IPS-11a (cell line): ENCODE results near the gene OGFOD3.
A peak's percentile ranks its signal among the peaks of the same experiment; 100 is the strongest.
"Not testable (repeated sequence)": the region's sequence is repeated elsewhere in the genome, so short reads cannot be mapped to it uniquely, and the experiment has no call there.

Experiments used
- H3K4me3 ChIP-seq: one replicate; pipeline ENCODE4 v1.5.1; 2013; ENCODE audit warnings: low read depth, low read length, control low read depth

The OGFOD3 gene

GRCh38 chr17:82375359-82376041, 42.9 kb downstream of the OGFOD3 start:
- H3K4me3 ChIP-seq: no peak overlapping the region

GRCh38 chr17:82374626-82375331, 43.6 kb downstream of the OGFOD3 start:
- no peak overlapping the region for H3K4me3 ChIP-seq

- no peak overlapping the region for H3K4me3 ChIP-seq
These were observed 44.4 kb downstream of the OGFOD3 start for GRCh38 chr17:82373731-82374625.

DNA sequence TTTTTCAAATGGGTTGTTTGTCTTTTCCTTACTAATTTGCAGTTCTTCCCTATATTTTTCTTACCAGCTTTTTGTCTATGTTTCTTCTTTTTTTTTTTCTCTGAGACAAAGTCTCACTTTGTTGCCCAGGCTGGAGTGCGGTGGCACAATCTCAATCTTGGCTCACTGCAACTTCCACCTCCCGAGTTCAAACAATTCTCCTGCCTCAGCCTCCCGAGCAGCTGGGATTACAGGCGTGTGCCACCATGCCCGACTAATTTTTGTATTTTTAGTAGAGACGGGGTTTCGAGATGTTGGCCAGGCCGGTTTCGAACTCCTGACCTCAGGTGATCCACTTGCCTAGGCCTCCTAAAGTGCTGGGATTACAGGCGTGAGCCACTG, 45.3 kb downstream of the OGFOD3 start:
- H3K4me3 ChIP-seq: not testable (repeated sequence)

DNA sequence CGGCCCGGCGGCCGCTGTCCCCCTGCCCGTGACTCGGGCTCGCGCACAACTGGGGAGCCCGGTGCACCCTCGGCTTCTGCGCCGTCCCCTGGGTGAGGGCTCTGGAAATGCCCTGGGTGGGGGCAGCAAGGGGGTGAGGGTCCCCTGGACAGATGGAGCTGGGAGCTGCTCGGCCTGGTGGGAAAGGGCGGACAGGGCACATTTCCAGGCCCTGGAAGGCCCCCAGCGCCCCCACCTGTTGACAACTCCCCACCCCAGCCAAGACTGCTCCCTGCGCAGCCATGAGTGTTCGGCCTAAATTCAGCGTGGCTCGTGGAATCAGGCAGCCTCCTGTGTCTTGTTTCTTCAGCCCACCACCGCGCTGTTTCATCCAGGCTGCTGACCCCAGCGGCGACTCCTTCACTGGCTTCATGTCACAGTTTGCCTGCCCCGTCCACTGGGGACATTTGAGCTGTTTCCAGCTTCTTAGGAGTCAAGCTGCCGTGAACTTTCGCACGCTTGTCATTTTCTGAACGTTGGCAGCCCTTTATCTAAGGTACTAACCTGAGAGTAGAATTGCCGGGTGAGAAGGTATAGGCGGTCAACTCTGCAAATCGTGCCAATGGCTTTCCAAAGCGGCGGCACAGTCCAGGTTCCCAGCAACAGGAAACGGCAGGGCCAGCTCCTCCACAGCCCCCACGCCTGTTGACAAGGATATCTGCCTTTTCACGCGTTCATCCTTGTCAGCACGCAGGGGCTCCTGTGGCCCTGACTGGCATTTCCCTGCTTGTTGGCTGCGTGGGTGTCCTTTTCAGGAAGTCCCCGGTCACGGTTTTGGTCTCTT, 45.9 kb downstream of the OGFOD3 start:
- no peak overlapping the region for H3K4me3 ChIP-seq

DNA sequence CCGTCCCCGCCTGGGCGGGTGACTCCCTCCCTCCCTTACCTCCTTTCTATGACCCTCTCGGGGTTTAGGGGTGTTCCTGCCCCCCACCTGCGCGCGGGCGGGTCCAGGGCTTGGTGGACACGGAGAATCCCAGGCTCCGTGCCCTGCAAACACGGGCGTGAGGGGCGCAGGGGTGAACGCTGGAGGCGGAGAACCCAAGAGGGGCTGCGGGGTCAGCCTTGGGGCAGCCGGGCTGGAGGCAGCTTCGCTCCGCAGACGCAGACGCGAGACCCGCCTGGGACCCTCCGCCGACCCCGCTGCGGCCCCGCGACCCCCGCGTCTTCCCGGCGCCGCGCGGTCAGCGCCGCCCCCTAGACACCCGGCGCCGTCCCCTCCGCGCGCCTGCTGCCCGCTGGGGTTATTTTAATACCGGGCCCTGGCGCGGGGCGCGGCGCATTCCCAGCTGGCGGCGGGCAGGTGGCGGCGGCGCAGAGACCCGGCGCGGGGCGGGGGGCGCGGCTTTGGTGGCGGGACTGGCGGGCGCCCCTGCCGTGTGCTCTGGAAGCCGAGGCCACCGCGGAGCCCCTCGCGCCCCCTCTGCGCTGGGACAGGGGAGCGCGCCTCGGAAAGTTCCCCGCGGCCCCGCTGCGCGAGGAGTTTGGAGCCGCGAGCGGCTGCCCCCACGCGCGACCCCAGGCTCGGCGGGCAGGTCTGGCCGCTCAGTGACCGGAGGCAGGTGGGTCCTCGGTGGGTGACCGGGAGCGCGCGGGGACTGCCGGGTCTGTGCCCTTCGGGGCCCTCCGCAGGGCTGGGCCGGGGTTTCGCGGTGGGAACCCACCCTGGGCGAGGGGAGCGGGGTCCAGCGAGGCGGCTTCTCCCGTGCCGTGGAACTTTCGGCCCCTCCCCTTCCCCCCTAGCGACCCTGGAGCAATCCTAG, 46.8 kb downstream of the OGFOD3 start, which contains the start of gene UTS2R:
TSS of gene UTS2R (plus strand) at position 433 of the 916 bp plus-strand sequence. CDS start 2,560 bp downstream, outside the sequence.
- peak within 1 kb of the TSS; percentile 20 for H3K4me3 ChIP-seq

DNA sequence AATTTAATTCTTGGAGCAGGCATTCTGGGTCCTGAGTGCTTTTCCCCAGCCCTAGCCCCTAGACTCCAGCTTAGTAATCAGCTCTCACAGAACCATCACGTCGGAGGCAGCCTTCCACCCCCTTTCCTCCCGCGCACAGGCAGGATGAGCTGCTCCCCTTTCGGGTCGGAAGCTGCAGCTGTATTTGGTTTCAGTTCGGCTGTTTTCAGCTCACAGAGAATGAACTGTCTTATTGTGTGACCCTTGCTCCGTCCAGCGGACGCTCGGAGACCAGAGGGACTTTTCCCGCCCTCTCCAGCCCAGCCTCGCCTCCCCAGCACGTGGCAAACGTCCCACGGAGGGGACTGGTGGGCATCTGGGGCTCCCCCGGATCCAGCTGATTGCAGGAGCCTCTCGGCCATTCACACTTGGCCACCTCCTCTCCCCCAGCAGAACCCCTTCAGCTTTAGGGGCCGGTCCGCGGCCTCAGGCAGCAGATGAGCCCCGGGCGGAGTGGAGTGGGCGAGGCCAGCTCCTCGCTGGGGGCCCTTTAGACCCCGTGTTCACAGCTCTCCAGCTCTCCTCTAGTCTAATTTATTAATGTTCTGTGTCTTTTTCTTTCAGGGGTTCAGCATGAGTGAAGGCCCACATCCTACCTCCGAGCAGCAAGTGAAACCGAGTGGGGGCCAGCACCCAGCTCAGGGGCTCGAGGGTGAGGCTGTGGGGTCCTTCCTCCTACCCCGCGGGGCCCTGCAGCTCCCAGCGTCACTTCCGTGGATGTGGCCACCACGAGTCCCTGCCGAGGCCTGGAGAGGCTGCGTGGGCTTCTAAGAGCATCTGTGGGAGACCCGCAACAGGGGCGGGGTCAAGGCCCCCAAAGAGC, 47.7 kb downstream of the OGFOD3 start:
- H3K4me3 ChIP-seq: no peak overlapping the region

DNA sequence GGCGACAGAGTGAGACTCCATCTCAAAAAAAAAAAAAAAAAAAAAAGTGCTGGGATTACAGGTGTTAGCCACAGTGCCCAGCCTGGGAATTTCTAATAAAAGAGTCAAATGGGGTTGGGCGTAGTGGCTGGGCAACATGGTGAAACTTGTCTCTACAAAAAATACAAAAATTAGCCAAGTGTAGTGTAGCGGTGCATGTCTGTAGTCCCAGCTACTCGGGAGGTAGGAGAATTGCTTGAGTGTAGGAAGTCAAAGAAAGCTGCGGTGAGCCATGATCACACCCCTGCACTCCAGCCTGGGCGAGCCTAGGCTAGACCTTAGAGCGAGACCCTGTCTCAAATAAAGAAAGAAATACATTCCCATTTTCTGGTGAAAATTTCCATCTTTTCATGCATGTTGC, 49.2 kb downstream of the OGFOD3 start:
- H3K4me3 ChIP-seq: no peak overlapping the region

DNA sequence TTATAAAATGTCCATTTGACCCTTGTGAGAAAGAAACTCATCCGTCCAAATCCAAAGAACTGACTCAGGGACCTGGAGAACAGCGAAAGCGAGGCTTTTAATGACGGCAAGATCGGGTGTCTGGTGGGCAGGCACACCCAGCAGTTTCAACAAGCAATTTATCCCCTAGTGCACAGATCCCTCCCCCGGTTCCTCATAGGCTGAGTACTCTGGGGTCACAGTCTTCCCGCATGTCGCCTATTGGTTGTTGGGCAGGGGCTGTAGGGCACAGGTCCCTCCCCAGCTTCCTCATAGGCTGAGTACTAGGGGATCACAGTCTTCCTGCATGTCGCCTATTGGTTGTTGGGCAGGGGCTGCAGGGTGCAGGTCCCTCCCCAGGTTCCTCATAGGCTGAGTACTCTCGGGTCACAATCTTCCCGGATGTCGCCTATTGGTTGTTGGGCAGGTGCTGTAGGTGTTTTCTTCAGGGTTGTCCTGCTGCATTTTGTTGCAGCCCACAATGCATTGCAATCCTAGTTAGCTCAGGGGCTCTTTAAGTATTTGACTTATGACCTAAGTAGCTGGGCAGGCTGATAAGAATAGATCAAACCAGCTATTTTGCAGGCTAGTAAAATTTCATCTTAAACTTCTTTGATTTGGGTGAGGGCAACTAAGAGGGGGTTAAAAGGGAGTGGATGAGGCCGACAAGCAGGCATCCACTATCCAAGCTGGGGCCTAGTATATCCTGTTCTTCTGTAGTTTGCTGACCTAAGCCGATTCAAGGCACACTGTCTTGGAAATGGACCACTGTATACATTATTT, 50.5 kb downstream of the OGFOD3 start:
- H3K4me3 ChIP-seq: no peak overlapping the region

DNA sequence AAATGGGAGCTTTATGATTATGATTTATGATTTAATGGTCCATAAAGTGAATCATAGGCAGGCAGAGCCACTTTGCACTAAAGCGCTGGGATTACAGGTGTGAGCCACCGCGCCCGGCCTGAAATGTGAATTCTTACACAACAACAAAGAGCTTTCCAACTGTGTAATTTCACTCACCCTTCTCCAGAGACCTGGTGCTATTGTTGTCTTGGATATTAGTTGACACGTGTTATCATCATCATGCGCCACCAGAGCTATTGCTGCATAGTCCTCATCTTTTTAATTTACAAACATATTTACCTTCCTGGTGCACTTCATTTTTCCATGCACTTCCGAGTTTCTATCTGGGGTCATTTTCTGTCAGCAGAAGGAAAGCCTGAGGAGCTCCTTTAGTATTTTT, 51.6 kb downstream of the OGFOD3 start:
- no peak overlapping the region for H3K4me3 ChIP-seq

GRCh38 chr17:82365606-82366295, 52.6 kb downstream of the OGFOD3 start:
- H3K4me3 ChIP-seq: no peak overlapping the region

DNA sequence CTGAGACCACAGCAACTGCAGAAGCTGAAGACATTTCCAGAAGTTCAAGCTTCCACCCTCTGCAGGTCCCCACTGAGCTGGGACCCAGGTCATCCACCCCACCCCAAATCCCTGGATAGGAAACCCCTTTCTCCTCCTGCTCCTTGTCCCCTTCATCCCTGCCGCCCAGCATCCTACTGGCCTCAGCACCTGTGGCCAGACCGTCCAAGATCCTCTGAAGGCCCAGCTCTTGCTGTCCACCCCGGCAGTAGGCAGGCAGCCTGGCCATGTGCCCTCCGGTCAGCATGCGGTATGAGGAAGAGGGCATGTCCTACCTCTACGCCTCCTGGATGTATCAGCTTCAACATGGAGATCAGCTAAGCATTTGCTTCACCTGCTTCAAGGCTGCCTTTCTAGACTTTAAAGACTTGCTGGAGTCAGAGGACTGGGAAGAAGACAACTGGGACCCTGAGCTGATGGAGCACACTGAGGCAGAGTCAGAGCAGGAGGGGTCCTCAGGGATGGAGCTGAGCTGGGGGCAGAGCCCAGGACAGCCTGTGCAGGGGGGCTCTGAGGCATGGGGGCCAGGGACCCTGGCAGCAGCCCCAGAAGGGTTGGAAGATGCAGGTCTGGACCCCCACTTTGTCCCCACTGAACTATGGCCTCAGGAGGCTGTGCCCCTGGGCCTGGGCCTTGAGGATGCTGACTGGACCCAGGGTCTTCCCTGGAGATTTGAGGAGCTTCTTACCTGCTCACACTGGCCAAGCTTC, 56.3 kb downstream of the OGFOD3 start:
- H3K4me3 ChIP-seq: no peak overlapping the region

DNA sequence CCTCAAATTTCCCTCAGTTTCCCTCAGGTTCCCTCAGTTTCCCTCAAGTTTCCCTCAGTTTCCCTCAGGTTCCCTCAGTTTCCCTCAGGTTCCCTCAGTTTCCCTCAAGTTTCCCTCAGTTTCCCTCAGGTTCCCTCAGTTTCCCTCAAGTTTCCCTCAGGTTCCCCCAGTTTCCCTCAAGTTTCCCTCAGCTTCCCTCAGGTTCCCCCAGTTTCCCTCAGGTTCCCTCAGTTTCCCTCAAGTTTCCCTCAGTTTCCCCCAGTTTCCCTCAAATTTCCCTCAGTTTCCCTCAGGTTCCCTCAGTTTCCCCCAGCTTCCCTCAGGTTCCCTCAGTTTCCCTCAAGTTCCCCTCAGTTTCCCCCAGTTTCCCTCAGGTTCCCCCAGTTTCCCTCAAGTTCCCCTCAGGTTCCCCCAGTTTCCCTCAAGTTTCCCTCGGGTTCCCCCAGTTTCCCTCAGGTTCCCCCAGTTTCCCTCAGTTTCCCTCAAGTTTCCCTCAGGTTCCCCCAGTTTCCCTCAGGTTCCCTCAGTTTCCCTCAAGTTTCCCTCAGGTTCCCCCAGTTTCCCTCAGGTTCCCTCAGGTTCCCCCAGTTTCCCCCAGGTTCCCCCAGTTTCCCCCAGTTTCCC, 58.8 kb downstream of the OGFOD3 start:
- H3K4me3 ChIP-seq: not testable (repeated sequence)

GRCh38 chr17:82358465-82359350, 59.7 kb downstream of the OGFOD3 start, which contains the start of gene TEX19:
Gene TEX19 (plus strand): TSS chr17:82359247. CDS start chr17:82362151, 2,904 bp downstream.
- H3K4me3 ChIP-seq: no peak within 1 kb of the TSS

DNA sequence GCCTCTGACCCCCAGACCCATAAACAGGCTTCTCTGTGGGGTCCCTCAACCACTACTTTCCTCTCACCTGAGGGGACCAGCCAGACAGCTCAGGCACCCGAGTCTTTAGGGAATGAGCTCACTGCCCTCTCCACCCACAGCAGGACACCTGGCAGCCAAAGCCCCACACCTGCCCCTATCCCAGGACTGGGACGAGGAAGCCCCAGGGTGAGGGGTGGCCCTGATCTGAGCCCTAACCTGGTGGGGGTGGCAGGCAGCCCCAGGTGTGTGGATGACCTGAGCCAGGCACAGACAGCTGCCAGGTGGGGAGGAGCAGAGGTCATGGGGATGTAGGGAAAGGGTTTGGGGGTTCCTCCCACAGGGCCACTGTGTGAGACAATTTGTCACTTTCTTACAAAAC, 61.0 kb downstream of the OGFOD3 start:
- no peak overlapping the region for H3K4me3 ChIP-seq
